HG03565 (cell line): ENCODE results near the gene HSPB2.

Experiments
- ATAC-seq: cut with Tn5 transposase; IDR thresholded peaks from one replicate; pipeline ENCODE4 v1.9.1; 2021; ENCODE audit warnings: mild to moderate bottlenecking, moderate library complexity; ENCODE audit not compliant: unreplicated experiment

The HSPB2 gene

GRCh38 chr11:111936040-111936540 is 23.6 kb downstream of the HSPB2 start:
- ATAC-seq = no peak

GRCh38 chr11:111937461-111937769 is 24.9 kb downstream of the HSPB2 start:
- ATAC-seq = no peak

- ATAC-seq = no peak
These were observed 25.3 kb downstream of the HSPB2 start for GRCh38 chr11:111937844-111938243.

GRCh38 chr11:111938687-111939160 is 26.2 kb downstream of the HSPB2 start:
- peak; percentile 88 for ATAC-seq

GRCh38 chr11:111939836-111940604 is 27.5 kb downstream of the HSPB2 start:
- no peak for ATAC-seq

- ATAC-seq = no peak
These were observed 29.4 kb downstream of the HSPB2 start for GRCh38 chr11:111941963-111942362.

GRCh38 chr11:111942829-111943228 is 30.3 kb downstream of the HSPB2 start:
- no peak for ATAC-seq

- ATAC-seq = no peak
These were observed 31.6 kb downstream of the HSPB2 start for GRCh38 chr11:111944139-111944538.

GRCh38 chr11:111944651-111945051 is 32.1 kb downstream of the HSPB2 start:
- ATAC-seq = no peak

- ATAC-seq = no peak
These were observed 32.7 kb downstream of the HSPB2 start for GRCh38 chr11:111945198-111945597.

- ATAC-seq = no peak
These were observed 34.0 kb downstream of the HSPB2 start for GRCh38 chr11:111946499-111946898.

GRCh38 chr11:111947143-111947542 is 34.6 kb downstream of the HSPB2 start:
- ATAC-seq = no peak

GRCh38 chr11:111949519-111950426 is 37.2 kb downstream of the HSPB2 start:
- no peak for ATAC-seq

- ATAC-seq = no peak
These were observed 39.0 kb downstream of the HSPB2 start for GRCh38 chr11:111951565-111951964.

- ATAC-seq = no peak
These were observed 41.6 kb downstream of the HSPB2 start for GRCh38 chr11:111954154-111954553.

- ATAC-seq = no peak
These were observed 45.3 kb downstream of the HSPB2 start for GRCh38 chr11:111957663-111958444.

GRCh38 chr11:111960916-111961315 is 48.4 kb downstream of the HSPB2 start:
- no peak for ATAC-seq

- ATAC-seq = no peak
These were observed 49.1 kb downstream of the HSPB2 start for GRCh38 chr11:111961389-111962300.
